HEK293 (cell line): ENCODE results near the gene LDLRAD4.

Experiments
- MEIS1 ChIP-seq: sonication (generic); formaldehyde crosslinking; IDR thresholded peaks from 2 replicates; pipeline ENCODE4 v1.8.1; 2022; ENCODE audit warnings: missing genetic modification reagents, mild to moderate bottlenecking, borderline replicate concordance
- PBX3 ChIP-seq: sonication (generic); formaldehyde crosslinking; IDR thresholded peaks from 2 replicates; pipeline ENCODE4 v1.8.1; 2022; ENCODE audit warnings: mild to moderate bottlenecking, moderate library complexity, missing genetic modification reagents
- REPIN1 ChIP-seq: fragments of 450-650 bp; formaldehyde crosslinking; IDR thresholded peaks from 2 replicates; pipeline ENCODE4 v1.5.1; 2017; ENCODE audit warnings: missing biosample characterization, missing genetic modification characterization, low read depth
- ZBTB1 ChIP-seq: fragments of 450-650 bp; formaldehyde crosslinking; IDR thresholded peaks from 2 replicates; pipeline ENCODE4 v1.5.1; 2016; ENCODE audit warnings: missing biosample characterization, missing genetic modification characterization
- ZBTB7A ChIP-seq: fragments of 450-650 bp; formaldehyde crosslinking; IDR thresholded peaks from 2 replicates; pipeline ENCODE4 v1.5.1; 2016; ENCODE audit warnings: low read depth, missing biosample characterization, missing genetic modification characterization
- ZNF140 ChIP-seq: fragments of 450-650 bp; formaldehyde crosslinking; IDR thresholded peaks from 2 replicates; pipeline ENCODE4 v1.5.1; 2016; ENCODE audit warnings: missing biosample characterization, missing genetic modification characterization
- ZNF24 ChIP-seq: fragments of 450-650 bp; formaldehyde crosslinking; IDR thresholded peaks from 2 replicates; pipeline ENCODE4 v1.5.1; 2016; ENCODE audit warnings: missing biosample characterization, missing genetic modification characterization
- ZNF394 ChIP-seq: fragments of 450-650 bp; formaldehyde crosslinking; IDR thresholded peaks from 2 replicates; pipeline ENCODE4 v1.5.1; 2016; ENCODE audit warnings: missing biosample characterization, missing genetic modification characterization, mild to moderate bottlenecking, moderate library complexity, borderline replicate concordance
- TF ChIP-seq, protein P1 (sequence below): fragments of 450-650 bp; formaldehyde crosslinking; IDR thresholded peaks from 2 replicates; pipeline ENCODE4 v1.5.1; 2016; ENCODE audit warnings: missing biosample characterization, missing genetic modification characterization
- TF ChIP-seq, protein P2 (sequence below): fragments of 450-650 bp; formaldehyde crosslinking; IDR thresholded peaks from 2 replicates; pipeline ENCODE4 v1.5.1; 2016; ENCODE audit warnings: missing biosample characterization, missing genetic modification characterization
- TF ChIP-seq, protein P3 (sequence below): IDR thresholded peaks from 2 replicates; pipeline ENCODE4 v1.6.1; 2011; ENCODE audit warnings: mild to moderate bottlenecking, low read depth, low read length, borderline replicate concordance

GRCh38 chr18:13660510-13660909 is 441.9 kb downstream of the LDLRAD4 start:
- TF ChIP-seq ZBTB7A (tag by site-specific recombination) (no peak), REPIN1 (no peak), PBX3 (CRISPR knock-in tag) (no peak), ZBTB1 (no peak), ZNF24 (tag by site-specific recombination) (no peak), ZNF140 (tag by site-specific recombination) (no peak), ZNF394 (no peak), MEIS1 (no peak)
- TF ChIP-seq, protein P1, sequence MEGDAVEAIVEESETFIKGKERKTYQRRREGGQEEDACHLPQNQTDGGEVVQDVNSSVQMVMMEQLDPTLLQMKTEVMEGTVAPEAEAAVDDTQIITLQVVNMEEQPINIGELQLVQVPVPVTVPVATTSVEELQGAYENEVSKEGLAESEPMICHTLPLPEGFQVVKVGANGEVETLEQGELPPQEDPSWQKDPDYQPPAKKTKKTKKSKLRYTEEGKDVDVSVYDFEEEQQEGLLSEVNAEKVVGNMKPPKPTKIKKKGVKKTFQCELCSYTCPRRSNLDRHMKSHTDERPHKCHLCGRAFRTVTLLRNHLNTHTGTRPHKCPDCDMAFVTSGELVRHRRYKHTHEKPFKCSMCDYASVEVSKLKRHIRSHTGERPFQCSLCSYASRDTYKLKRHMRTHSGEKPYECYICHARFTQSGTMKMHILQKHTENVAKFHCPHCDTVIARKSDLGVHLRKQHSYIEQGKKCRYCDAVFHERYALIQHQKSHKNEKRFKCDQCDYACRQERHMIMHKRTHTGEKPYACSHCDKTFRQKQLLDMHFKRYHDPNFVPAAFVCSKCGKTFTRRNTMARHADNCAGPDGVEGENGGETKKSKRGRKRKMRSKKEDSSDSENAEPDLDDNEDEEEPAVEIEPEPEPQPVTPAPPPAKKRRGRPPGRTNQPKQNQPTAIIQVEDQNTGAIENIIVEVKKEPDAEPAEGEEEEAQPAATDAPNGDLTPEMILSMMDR (tag by site-specific recombination): no peak
- TF ChIP-seq, protein P2, sequence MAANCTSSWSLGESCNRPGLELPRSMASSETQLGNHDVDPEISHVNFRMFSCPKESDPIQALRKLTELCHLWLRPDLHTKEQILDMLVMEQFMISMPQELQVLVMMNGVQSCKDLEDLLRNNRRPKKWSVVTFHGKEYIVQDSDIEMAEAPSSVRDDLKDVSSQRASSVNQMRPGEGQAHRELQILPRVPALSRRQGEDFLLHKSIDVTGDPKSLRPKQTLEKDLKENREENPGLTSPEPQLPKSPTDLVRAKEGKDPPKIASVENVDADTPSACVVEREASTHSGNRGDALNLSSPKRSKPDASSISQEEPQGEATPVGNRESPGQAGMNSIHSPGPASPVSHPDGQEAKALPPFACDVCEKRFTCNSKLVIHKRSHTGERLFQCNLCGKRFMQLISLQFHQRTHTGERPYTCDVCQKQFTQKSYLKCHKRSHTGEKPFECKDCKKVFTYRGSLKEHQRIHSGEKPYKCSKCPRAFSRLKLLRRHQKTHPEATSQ: no peak
- TF ChIP-seq, protein P3, sequence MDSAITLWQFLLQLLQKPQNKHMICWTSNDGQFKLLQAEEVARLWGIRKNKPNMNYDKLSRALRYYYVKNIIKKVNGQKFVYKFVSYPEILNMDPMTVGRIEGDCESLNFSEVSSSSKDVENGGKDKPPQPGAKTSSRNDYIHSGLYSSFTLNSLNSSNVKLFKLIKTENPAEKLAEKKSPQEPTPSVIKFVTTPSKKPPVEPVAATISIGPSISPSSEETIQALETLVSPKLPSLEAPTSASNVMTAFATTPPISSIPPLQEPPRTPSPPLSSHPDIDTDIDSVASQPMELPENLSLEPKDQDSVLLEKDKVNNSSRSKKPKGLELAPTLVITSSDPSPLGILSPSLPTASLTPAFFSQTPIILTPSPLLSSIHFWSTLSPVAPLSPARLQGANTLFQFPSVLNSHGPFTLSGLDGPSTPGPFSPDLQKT: no peak
